GM12801 (cell line): ENCODE measurements around the gene PHF2.

Source experiments
- TF ChIP-seq, protein P1 (sequence below): IDR thresholded peaks from one replicate; pipeline ENCODE4 v1.5.1; 2011; ENCODE audit warnings: control low read depth; ENCODE audit not compliant: insufficient read length; ENCODE audit errors: extremely low read depth

Gene PHF2

DNA sequence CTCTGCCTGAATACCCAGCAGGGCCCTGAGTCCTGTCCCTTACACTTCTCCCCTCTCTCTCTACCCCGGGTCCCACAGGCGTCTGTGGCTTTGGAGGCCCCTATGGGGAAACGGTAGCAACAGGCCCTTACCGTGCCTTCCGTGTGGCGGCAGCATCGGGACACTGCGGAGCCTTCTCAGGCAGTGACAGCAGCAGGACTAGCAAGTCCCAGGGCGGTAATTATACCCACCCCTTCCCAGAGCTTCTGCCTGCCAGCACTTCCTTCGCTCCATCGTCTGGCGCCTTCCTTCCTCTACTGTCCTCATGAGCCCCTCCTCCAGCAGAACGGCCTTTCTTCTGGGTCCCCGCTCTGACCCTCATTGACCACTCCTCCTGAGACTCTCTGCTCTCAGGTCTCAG lies 17.9 kb upstream of the PHF2 start:
- TF ChIP-seq, protein P1, sequence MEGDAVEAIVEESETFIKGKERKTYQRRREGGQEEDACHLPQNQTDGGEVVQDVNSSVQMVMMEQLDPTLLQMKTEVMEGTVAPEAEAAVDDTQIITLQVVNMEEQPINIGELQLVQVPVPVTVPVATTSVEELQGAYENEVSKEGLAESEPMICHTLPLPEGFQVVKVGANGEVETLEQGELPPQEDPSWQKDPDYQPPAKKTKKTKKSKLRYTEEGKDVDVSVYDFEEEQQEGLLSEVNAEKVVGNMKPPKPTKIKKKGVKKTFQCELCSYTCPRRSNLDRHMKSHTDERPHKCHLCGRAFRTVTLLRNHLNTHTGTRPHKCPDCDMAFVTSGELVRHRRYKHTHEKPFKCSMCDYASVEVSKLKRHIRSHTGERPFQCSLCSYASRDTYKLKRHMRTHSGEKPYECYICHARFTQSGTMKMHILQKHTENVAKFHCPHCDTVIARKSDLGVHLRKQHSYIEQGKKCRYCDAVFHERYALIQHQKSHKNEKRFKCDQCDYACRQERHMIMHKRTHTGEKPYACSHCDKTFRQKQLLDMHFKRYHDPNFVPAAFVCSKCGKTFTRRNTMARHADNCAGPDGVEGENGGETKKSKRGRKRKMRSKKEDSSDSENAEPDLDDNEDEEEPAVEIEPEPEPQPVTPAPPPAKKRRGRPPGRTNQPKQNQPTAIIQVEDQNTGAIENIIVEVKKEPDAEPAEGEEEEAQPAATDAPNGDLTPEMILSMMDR, result no peak

DNA sequence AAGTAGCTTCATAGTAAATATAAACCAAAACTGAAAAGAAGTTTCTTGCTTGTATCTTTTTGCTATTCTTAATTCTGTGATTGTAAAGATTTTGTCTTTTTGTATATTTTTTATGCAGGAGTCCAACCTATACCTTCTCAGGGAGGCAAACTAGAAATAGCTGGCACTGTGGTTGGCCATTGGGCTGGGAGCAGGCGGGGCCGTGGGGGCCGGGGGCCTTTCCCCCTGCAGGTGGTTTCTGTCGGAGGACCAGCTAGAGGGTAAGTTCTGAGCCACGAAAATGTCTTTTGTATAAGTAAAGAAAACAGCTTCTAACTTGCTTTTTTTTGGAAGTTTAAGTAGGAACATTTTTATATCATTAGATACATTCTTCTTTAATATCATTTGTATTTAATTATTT lies 15.4 kb upstream of the PHF2 start:
- TF ChIP-seq, protein P1, result no peak

DNA sequence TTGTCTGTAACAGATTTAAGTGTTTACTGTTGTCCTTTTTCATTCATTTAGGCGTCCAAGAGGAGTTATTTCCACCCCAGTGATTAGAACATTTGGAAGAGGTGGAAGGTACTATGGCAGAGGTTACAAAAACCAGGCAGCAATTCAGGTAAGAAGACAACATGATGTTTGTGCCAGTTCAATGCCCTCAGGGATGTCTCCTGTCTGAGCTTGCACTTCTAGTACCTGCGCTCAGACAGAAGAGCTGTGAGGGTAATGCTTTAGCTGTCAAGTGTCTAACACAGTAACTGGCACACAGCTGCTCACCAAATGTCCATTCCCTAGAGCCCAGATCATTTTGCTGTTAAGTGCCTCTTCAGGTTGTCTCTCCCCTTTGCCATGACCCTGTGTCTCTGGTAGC lies 14.2 kb upstream of the PHF2 start:
- TF ChIP-seq, protein P1, result no peak

DNA sequence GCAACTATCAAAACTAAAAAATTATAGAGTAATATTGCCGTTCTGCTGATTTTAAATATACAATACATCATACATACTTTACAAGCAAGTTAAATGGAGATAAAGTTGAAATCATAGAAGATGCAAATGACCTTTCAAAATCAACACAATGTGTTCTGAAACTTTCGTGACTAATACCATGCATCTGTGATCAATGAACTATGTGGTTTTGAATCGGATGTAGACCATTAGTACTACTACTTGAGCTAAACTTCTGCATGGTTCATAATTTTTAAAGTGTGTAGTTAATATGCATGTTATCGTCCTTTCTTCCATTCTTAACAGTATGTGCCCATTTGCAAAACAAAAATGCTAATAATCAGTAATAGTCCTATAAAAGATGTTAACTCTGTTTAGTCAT lies 11.3 kb upstream of the PHF2 start:
- TF ChIP-seq, protein P1, result no peak

DNA sequence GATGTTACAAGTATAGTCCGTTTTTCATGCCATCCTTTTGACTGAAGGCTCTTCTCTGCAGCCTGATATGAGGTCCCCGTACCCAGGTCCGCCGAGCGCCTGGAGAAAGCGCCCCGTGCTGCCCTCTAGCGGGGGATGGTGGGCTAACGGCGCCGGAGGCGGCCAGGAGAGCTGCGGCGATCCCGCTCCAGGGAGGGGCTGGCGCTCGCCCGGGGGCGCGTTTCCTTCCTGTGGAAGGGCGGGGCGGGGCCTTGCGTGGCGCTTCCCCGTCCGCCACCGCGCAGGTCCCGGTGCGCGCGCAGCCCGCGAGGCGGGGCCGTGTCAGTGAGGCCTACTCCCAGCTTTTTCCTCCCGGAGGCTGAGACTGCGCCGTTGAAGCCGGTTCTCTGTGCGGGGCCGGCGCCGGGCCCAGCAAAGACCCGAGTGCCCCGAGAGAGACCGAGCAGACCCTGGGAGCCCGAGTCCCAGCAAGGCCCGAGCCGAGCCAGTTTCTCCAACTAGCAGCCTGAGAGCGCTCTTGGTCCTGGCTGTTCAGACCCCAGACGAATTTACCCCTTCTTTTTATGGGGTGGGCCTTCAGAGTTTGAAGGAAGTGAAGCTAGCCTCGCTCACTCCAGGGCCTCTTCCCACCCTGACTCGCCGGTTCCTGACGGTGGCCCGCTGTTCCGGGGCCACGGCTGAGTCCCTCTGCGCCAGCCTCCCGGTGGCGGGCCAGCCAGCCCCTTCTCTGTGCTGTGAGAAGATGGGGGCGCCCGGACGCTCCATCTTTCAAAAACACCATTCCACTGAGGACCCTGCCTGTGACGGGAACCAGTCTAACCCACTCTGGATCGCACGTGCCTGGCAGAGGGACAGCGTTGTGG lies 9.7 kb upstream of the PHF2 start:
- TF ChIP-seq, protein P1, result no peak

DNA sequence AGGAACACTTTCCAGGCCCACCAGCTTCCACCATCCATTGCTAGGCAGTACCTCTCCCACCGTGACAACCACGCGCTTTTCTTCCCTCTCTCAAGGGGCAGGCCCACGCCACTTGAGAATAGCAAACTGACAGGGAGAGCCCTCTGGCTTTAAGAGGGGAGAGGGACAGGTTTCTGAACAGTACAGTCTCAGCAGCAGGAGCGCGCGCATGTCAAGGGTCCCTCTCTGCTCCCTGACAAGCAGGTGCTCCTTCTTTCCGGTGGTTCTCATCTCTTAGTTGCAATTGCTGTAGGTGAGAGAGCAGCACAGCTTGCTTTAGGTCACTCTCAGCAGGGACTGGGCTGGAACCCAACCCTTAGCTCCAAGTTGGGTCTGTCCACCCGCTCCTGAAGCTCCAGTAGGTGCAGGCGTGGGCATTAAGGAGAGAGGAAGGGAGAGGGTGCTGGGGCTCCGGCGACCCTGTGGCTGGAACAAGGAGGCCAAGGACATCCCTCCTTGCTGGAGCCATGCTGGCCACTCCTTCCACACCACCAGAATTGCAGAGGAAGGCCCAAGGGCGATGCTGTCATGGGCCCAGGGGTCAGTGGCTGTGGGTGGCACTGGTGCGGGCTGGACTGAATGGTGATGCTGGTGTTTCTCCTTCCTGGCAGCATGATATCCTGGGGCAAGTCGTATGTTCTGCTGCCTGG lies 9.0 kb upstream of the PHF2 start:
- TF ChIP-seq, protein P1, result no peak

DNA sequence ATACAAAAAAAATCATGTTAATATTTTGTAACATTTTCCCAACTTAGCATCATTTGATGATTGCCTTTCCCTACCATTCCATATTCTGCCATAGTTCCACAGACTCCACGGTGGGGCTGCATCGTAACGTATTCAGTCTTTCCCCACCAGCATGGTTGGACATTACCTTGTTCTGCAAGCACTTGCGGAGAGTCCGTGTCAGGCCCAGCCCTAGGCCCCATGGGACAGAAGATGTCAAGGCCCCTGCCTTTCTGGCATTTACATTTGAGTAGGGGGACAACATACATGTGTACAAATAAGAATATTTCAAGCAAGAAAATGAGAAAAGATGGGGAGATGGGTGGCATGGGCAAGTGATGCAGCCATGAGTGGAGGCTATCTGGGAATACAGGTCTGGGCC lies 8.2 kb upstream of the PHF2 start:
- TF ChIP-seq, protein P1, result no peak
